ENCODE measurements around the gene MCRIP1.

GRCh38 chr17:81845361-81845760 lies 12.3 kb upstream of the MCRIP1 start:
- TF ChIP-seq CTCF (IDR thresholded peaks at IDR 0.05) (no peak), POLR2AphosphoS5 (IDR thresholded peaks at IDR 0.05; ENCODE audit: low read depth, low read length) (no peak)
